CD4-positive, alpha-beta T cell treated with Interleukin-17A for 4 hours (primary cell): ENCODE data around the gene CKS1B.

Source experiments
- DNase-seq: peaks from one replicate; pipeline ENCODE4 v3.0.0-alpha.2; 2020; ENCODE audit warnings: mixed read lengths

CKS1B gene

DNA sequence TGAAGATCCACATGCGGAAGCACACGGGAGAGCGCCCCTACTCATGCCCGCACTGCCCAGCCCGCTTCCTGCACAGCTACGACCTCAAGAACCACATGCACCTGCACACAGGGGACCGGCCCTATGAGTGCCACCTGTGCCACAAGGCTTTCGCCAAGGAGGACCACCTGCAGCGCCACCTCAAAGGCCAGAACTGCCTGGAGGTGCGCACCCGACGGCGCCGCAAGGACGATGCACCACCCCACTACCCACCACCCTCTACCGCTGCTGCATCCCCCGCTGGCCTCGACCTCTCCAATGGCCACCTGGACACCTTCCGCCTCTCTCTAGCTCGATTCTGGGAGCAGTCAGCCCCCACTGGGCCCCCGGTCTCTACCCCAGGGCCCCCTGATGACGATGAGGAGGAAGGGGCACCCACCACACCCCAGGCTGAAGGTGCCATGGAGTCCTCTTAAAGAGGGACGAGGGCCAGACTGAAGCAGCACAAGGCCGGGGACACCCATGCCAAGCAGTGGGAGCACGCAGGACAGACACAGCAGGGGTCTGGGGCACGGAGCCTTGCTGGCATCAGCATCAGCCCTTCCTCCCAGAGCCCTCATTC, 41.9 kb downstream of the CKS1B start:
- peak; percentile 57 for DNase-seq

DNA sequence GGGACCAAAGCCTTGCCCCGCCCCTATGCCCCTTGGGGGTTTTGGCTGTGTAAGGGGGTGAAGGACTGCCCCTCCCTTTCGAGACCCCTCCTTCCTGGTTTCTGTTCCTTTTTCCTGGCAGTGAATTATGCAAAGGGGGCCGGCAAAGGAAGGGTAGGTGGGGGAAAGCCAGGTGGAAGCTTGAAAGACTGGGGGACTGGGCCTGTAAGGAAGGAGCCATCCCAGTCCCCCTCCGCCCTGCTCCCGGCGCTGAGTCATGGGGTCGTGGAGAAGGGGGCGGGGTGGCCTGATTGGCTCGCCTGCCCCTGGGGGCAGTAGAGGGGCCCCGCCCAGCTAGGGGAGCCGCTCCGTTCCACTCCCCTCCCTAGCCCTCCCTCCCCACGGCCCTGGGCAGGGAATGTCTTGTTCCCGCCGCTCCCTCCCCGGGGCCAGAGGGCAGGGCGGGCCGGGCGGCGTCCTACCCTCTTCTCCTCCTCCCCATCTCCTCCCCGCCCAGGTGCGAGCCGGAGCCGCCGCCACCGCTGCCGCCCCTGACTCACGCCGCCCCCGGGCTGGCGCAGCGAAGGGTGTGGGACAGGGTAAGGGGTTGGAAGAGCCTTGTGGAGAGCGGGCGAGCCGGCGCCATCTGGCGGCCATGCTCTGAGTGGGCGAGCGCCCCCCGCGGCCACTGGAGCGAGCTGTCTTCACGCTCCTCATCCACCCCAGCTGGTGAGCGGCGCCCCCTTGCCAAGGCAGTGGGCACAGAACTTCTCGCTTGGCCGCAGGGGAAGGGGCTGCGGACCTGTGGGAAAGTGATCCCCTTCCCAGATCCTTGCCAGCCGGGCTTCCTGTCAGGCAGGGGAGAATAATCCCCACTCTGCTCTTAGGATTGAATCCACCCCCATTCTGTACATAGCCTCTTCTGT, 42.8 kb downstream of the CKS1B start:
- peak; percentile 95 for DNase-seq

DNA sequence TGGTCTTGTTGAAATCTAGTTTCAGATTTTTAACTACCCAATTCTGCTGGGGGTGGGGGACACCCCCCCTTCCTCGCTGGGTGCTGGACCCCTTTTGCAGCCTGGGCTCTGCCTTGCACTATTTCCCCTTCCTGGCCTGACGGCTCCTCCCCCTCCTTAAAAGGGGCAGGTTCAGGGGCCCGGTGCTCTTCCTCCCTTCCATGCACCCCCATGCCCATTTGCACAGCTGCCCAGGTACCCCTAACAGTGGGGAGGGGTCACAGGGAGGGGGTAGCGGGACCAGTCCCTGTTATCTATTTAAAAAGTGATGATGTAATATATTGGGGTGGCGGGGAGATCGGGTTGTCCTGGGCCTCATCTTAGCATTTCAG, 43.5 kb downstream of the CKS1B start:
- DNase-seq: no peak

DNA sequence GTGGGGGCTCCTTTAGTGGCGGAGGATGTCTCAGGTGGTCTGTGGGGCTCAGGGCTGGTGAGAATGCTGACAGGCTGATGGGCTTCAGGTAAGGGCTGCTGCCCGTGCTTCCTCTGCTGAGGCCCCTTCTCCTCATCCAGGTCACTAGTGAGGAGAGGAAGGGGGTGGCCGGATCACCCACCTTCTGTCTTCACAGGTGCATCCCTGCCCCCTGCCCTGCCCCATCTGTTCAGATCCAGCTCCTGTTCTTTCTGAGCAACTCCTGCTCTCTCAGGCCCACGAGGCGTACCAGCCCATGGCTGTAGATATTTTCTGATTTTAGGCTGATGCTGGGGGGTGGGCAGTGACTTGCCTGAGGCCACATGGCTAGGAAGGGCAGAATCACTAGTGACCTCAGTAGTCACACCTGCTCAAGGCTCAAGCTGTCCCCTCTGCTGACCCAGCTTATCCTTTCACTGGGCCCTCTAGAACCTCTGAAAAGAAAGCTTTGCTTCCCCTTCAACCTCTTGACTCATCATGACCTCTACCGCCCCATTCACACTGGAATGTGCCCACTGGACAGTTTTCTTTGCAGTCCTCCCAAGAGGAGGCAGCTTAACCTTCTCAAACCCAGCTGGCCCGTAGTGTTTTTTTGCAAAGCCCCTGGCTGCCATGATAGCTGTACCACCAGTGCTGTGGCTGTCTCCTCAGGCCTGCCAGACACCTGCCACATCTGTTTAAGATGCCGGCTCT, 44.3 kb downstream of the CKS1B start:
- DNase-seq: no peak

DNA sequence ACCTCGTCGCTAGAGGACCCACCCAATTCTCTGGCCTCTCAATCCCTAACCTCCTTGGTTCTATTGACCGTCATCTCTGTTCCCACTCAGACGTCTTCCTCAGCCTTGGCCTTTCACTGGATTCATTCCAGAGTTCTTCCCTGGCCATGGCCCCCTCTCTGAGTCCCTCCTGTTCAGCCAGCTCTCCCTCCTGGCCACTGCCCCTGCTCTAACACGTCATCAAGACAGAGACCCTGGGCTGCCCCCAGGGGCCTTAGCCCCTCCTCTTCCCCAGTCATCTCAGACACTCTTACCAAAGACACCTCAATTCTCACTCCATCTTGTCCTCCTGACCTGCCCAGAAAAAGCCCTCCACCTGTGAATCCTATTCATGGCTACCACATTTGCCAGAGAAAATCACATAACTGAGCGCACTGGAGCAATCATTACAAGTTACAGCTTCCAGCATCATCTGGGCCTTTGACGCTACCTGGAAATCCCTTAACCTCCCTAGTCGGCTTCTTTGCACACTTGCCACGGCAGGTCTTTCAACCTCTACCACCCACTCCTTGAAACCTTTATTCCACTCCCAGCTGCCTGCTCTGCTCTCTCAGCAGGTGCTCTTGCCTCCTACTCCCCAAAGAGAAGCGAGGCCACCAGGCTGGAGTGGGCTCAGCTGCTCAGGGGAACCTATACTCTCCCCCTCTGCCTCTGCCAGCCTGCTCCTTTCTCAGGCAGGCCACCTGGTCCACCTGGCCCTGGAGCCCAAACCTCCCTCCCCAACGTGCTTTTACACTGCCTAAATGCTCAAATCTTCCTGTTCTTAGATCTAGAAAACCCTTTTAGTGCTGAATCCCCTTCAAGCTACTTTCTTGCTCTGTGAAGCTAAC, 45.1 kb downstream of the CKS1B start:
- DNase-seq: no peak

DNA sequence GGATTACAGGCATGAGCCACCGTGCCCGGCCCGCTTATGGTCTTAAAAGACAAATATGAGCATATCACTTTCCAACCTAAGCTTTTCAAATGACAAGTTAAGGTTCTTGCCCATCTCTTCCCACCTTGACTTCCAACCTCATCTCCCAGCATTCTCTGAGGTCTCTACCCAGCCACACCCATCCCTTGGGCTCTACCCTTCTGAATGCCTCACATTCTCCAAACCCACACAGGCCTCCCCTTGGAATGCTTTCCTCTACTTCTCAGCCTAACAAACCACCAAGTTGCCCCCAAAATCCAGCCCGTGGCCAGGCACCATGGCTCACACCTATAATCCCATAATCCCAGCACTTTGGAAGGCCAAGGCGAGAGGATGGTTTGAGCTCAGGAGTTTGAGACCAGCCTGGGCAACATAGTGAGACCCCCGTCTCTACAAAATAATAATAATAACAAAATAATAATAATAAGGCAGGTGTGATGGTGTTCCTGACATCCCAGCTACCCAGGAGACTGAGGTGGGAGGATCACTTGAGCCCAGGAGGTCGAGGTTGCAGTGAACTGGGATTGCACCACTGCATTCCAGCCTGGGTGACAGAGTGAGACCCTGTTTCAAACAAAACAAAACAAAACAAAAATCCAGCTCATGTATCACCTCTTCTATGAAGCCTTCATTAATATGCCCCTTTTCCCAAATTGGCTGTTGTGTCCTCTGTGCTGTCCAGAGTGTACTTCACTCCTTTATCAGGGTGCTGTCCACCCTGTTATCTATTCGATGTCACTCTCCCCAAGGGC, 47.9 kb downstream of the CKS1B start:
- no peak for DNase-seq

DNA sequence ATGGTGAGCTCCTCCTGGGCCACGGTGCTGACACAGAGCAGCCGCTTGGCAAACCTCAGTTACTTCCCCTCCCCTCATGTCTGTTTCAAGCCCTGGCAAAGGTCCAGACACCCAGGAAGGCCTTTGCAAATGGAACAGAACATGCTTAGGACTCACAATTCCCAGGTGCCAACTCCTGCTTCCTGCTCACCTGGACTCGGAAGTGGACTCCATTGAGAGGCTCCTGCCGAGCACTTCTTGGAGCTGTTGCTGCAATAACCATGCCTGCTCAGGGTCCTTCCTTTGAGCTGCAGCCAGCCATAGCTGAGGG, 48.4 kb downstream of the CKS1B start:
- no peak for DNase-seq

DNA sequence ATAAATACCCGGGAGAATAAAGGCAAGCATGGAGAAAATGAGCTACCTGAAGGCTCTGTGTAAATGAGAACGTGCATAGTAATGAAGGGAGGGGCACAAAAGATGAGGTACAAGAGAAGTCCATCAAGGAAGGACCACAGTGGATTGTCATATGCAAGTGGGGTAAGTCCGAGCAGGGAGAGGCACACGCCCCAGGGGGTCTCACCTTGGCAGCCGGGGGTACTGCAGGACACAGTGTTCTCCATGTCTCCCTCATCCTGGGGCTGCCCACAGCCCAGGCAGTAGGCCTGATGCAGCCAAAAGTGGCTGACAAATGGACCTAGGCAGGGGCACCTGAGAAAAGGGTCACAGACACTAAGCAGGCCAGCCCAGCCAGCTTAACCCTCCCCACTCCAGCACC, 49.1 kb downstream of the CKS1B start:
- no peak for DNase-seq

DNA sequence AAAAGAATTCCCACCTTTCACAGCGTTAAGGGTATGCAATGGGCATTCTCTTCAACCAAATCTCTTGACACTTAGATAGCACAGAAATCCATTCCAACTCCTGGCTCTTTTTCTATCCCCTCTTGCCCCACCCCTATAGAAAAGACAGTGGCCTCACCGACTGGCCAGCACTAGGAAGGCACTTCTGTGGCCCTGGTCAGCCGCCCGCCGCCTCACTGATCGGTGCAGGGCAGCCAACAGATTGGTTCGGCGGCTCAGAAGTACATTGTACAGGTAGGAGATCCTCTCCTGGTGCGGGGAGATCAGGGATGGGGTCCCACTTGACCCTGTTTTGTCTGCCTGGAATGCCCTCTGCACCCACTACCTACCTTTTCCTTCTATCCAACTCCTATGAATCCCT, 49.8 kb downstream of the CKS1B start:
- no peak for DNase-seq

DNA sequence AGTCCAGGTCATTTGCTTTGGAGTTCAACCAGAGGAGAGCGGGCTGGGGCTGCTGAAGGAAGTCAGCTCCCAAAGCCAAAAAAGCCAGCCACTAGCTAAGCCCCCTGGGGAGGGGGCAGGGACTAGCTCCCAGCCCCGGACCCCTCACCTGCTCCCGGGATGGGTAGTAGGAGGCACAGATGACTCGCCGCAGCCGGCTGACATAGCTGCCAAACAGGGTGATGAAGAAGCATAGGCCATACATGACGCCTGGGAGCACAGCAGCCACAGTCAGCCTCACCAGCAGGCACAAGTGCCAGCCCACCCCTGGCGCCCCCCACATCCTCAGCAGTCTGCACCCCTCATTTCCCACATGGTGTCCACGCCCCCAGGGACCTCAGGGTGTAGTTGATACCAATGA, 51.7 kb downstream of the CKS1B start:
- no peak for DNase-seq

DNA sequence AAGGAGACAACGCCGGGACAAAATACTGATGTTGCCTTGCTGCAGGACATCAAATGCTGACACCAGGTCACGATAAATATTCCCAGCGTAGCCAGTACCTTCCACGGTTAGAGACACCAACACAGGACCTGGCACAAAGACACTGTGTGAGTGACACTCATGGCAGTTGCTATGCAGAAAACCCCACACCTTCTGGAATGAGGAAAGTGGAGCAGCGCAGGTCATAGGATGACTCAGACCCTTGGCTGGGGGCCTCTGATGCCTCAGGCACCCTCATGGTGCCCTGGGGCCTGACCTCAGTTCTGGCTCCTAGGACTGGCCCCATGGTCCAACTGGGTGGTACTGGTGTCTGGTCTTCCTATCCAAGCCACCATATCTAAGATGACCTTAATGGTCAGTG, 52.1 kb downstream of the CKS1B start:
- no peak for DNase-seq
